ENCODE results near the gene DMRTB1.

The DMRTB1 gene

DNA sequence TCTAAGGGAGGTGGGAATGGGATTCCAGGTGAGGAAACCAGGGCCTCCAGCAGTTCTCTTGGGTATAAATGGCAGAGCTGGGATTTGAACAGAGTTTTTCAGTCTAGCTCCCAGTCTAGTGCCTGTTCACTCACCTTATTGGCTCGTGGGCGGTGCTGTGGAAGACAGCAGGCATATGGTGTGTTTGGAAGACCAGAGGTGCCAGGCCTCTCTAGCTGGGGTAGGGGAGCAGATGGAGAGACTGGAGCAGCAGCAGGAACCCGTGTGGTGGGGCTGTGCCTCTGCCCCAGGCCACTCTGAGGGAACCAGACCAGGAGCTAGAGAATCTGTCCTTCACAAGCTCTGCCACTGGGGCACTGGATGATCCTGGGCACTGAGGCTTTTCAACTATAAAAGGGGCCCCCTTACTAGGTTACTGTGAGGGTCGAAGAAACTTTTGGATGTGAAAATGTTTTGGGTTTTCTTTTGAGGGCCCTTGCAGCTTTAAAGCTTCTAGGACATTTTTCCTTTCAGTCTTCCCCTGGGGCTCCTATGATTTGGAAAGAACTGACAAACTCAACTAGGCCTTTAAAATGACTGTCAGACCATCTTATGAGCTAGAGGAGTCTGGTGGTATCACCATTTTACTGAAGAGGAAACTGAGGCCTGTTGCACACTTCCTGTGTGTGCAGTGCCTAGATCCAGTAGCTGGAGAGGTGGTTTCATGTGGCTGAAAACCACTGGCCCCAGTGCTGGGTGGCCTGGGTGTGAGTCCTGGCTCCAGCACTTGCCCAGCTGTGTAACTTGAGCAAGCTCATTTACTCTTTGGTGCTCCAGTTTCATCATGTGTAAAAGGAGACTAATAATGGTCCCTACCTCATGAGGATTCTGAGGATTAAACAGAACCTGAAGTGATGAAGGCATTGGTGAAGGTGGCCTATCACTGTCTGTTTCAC, 6.1 kb downstream of the DMRTB1 start:
- DNase-seq, result no peak

DNA sequence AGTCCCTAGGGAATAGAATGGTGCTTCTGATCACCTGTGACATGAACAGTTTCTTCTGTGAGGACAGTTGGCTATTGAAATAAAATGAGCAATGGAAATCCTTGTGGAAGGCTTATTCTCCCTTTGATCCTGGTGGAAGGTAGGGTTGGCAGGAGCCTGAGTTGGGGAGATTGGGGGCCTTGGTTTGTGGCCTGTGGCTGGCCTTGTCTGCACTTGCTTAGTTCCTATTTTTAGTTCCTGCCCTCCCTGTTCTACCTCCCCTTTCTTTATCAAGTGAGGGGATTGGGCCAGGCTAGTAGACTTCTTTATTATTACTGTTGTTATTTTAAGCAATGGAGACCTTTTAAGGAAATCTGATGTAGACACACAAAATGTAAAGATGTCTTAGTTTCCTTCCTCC, 8.2 kb downstream of the DMRTB1 start:
- DNase-seq, result no peak

DNA sequence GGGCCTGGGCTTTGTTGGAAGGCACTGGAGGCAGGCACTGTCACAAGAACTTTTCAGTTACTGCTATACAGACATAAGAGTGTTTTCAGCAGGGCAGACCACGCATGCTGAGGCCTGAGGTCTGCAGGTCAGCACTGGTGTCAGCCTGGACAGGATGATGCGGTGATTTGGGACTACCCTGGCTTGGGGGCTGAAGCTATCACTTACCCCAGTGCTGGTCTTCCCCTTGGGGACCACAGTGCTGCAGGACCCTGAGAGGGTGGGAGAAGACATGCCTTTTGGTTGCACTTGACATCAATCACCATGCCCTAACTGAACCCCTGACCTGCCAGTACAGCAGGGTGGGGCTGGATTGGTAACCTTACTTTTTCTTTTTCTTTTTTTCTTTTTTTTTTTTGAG, 9.2 kb downstream of the DMRTB1 start:
- DNase-seq, result no peak

DNA sequence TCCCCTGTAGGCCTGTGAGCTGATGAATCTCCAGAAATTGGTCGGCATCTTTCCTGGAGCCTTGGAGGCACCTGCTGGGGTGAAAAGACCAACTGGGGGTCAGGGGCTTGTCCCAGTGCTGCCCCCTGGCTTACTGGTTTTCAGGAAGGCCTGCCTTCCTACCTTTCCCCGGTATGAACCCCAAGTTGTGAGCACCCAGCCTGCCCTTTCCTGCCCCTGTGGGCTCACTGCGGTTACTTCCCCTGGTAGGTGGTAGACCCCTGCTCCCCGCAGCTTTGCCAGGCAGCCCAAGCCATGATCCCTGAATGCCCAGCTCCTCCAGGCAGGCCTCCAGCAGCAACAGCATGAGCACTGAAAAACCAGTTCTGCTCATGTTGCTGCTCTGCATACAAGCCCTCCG, 10.2 kb downstream of the DMRTB1 start:
- DNase-seq, result no peak

GRCh38 chr1:53470155-53470554, 11.0 kb downstream of the DMRTB1 start:
- DNase-seq, result no peak

GRCh38 chr1:53470584-53470983, 11.4 kb downstream of the DMRTB1 start:
- DNase-seq, result no peak

DNA sequence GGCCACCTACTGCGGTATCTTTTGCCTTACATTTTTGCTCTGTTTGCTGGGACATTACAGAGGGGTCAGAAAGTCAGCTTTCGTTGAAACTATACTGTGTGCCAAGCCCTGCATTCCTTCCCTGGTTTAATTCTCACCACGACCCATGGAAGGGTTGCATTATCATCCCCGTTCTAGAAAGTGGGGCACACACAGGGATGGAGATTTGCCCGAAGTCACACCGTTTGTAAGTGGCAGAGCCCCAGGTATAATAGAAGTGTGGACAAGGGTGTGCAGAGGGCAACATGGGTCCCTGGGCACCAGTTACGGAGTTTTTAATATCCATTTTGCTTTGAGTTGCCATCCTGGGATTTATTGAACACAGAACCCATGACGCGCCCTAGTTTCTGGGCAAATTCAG, 11.8 kb downstream of the DMRTB1 start:
- DNase-seq, result no peak

DNA sequence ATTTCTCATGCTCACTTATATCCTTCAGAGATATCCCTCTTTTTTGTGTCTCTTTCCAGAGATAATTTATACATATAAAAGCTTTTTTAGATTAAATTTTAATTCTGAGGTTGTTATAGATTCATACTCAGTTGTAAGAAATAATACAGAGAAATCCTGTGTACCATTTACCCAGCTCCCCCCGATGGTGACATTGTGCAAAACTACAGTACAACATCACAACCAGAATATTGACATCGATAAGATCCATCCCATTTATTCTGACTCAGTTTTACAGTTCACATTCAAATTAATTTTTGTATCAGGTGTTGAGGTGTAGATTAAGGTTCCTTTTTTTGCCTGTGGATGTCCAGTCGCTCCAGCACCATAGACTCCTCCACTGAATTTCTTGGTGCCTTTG, 14.3 kb downstream of the DMRTB1 start:
- DNase-seq, result no peak

GRCh38 chr1:53475664-53476063, 16.5 kb downstream of the DMRTB1 start:
- DNase-seq, result no peak

GRCh38 chr1:53476579-53476978, 17.4 kb downstream of the DMRTB1 start:
- DNase-seq, result no peak

- DNase-seq, result no peak
Measured at GRCh38 chr1:53477651-53478501, 18.7 kb downstream of the DMRTB1 start.

DNA sequence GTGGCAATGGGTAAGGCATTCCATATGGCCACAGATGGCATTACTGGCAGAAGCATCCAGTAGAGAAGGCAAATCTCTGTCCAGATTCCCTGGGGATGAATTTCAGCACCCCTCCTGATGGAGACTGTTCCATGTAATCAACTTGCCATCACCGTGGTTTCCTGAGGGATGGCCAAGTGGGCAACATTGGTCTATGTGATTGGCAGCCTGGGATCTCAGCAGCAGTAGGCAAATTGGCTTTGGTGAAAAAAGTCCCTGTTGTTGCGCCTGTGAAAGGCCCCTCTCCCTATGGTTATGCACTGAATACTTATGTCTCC, 19.3 kb downstream of the DMRTB1 start:
- DNase-seq, result no peak

DNA sequence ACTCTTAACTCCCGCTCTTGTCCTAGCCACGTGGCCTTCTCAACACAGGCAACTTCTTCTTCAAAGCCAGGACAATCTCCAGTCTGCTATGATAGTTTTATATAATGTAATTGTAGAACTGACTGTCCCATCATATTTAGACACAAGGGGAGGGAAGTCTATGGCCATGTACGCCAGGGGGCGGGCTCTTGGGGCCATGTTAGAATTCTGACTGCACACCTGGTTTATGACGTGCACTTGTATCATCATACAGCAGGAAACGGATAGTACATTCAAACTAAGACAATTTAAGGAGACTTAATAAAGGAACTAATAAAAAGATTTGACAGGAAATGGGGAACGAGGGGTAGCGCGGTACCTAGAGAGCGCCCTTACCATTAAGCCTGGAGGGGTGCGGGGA, 21.5 kb downstream of the DMRTB1 start:
- no peak for DNase-seq

DNA sequence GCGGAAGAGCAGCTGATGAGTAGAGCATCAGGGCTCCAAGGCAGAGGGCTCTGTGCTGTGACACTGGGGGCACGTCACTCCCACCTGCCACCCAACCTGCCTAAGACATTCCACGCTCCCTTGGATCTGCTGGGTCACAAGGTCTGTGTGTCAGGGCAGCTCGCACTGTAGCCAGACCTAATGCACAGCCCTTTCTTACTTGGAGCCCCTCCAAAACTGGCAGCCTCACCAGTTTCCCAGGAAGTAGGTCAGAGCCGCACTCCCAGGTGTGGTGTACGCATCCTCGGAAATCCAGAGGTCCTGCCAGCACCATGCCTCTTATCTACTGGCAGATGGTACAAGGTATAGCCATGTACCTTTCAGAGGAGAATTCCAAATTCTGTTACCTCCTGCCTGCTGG, 22.3 kb downstream of the DMRTB1 start:
- DNase-seq, result no peak

DNA sequence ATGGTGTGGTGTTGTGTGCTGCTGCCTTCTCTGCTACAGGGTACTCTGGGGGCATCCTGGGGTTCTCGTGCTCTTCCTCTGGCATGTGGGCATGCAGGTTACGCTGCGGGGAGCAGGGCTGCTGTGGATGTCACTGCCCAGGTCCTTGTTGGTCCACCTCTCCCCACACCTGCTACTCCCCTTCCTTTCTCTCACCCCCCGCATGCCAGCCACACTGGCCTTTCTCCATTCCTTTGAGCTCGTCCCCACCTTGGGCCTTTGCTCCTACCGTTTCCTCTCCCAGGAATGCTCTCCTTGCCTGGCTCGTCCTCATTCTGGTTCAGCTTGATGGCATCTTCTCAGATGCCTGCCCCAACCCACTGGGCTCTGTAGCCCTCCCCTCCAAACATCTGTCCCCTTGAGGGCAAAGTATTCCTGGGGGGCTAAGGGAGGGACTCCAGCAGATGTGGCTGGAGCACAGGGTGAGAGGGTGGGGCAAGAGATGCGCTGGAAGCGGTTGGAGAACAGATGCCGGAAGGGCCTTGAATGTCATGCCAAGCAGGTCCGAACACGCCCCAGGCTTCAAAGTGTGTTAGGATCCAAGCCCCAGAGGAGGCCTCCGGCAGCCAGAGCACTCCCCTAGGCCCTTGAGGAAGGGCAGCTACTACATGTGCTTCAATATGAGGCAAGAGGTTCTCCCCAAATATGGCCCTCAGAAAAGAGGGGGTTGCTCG, 23.4 kb downstream of the DMRTB1 start:
- DNase-seq, result no peak

DNA sequence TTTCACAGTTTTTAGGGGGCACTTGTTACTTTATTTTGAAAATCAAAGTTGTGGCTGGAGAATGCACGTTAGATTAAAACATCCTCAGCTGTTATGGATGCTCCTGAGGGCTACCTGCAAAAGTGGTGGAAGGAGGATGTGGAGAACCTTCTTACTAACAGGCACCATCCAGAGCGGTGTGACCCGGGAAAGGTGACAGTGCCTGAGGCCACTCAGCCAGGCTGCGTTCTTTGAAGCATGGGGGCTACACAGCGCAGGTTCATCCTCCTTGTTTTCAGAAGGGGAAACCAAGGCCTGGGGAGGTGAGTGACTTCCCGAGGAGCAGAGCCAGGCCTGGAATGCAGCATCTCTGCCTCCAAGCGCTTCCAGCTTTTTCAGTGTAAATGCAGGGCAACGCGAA, 24.0 kb downstream of the DMRTB1 start:
- DNase-seq, result no peak

DNA sequence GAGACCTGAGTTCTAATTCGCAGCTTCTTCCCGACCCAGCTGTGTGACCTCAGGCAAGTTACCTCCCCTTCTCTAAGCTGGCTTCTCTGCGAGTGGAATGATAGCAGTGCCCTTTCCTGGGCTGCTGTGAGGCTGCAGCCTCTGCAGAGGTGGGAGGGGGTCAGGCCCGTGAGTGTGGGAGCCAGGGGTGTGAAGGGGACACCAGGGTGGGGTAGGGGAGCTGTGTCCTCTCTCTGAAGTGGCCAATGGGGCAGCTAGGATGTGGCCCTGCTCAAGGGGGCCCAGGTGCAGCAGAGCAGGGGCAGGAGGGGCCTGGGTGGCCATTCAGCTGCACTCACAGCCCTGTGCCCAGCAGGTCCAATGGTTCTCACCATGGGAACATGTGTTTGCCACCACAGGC, 24.5 kb downstream of the DMRTB1 start:
- no peak for DNase-seq

DNA sequence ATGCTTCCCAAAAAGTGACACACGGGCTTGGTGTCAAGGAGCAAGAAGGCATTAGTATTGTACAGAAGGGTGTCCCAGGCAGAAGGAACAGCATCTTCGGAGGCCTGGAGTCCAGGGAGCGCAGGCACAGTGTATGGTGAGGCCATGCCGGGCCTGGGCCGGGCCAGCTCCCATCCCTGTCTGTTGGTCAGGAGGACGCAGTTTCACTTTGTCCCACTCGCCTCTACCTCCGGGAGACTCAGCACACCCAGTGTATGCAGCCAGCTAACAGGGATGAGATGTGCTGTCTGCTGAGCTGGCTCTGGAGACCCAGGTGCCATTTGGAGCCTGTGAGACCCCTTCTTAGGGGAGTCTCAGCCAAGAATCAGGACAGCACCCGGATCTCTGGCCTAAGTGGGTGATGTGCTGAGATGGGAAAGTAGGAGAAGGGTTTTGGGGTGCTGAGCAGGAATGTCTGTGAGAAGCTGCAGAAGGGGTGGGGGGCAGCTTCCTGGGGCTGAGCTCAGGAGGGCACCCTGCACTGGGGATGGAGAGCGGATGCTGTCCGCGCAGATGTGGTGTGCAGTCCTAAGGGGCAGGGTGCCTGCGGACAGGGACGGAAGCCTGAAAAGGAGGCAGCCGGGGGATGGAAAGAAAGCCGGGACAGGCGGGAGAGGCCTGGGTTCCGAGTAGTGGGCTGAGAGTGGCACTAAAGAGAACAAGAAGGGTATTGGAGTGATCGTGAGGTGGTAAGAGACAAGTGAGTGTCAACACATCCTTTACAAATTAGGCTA, 25.7 kb downstream of the DMRTB1 start:
- no peak for DNase-seq

GRCh38 chr1:53485478-53486394, 26.5 kb downstream of the DMRTB1 start:
- peak; percentile 69 to 71 for DNase-seq

DNA sequence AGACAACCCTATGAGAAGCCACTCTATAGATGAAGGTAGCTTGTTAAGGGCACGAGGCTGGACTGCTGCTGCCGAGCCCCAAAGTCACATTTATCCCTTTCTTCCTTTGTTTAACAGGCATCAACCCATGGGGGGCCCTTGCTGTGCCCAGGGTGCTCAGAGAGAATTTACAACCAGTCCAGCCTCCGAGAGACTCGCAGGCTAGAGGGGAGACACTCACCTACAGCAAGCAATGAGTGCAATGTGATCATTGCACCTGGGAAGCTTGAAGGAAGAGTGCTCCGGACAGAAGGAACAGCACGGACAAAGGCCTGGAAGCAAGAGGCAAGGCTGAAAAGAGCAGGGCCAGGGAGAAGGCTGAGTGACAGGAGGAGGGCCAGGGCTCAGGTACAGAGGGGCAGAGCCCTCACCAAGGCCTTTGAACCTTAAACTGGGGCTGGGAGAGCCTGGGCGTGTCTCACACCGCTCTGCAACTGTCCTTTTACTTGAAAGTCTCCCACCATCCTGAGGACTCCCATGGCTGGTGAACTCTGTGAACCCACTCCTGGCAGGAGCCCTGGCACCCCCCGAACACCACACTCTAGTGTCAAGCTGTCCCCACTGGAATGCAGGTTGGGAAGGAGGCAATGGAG, 27.3 kb downstream of the DMRTB1 start:
- no peak for DNase-seq

DNA sequence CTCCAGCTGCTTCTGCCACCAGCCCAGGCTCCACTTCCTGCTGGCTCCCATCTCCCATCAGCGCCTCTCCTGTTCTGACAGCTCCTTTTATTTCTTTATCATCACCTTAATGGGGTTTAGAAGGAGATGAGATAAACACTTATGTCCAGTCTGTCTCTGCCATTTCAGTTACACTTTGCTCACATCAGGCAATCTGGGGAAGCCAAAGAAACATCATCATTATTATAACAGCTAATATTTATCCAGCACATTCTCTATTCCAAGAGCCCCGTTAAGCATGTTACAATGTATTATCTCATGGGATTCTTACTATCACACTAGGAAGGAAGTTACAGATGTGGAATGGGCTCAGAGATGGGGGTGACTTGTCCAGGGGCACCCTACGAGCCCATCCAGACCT, 31.2 kb downstream of the DMRTB1 start:
- DNase-seq, result no peak
